ENCODE measurements around the gene MYO15A.

DNA sequence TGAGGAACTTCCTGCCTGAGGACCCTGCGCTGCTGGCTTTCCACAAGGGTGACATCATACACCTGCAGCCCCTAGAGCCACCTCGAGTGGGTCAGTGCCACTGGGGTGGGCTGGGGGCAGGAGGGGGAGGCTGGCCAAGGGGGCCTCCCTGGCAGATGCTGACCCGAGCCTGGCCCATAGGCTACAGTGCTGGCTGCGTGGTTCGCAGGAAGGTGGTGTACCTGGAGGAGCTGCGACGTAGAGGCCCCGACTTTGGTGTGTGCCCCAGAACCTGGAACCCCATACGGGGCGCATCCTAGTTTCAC is 48.4 kb downstream of the MYO15A start:
- TF ChIP-seq EZH2 (IDR thresholded peaks at IDR 0.05; ENCODE audit: borderline replicate concordance, low read depth, low read length, severe bottlenecking): no peak
- TF ChIP-seq, protein P1, sequence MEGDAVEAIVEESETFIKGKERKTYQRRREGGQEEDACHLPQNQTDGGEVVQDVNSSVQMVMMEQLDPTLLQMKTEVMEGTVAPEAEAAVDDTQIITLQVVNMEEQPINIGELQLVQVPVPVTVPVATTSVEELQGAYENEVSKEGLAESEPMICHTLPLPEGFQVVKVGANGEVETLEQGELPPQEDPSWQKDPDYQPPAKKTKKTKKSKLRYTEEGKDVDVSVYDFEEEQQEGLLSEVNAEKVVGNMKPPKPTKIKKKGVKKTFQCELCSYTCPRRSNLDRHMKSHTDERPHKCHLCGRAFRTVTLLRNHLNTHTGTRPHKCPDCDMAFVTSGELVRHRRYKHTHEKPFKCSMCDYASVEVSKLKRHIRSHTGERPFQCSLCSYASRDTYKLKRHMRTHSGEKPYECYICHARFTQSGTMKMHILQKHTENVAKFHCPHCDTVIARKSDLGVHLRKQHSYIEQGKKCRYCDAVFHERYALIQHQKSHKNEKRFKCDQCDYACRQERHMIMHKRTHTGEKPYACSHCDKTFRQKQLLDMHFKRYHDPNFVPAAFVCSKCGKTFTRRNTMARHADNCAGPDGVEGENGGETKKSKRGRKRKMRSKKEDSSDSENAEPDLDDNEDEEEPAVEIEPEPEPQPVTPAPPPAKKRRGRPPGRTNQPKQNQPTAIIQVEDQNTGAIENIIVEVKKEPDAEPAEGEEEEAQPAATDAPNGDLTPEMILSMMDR (IDR thresholded peaks at IDR 0.05; ENCODE audit: borderline replicate concordance, extremely low read depth, low read length, poor library complexity, severe bottlenecking): no peak
